Epithelial cell of prostate (primary cell): ENCODE measurements around the gene SDF4.
A peak's percentile ranks its signal among the peaks of the same experiment; 100 is the strongest.

Experiments used
- DNase-seq: peaks from one replicate; pipeline ENCODE4 v3.0.0-alpha.2; 2011; ENCODE audit warnings: low read depth, low spot score
- H3K27ac ChIP-seq: fragments of 450-650 bp; 2 replicates; pipeline ENCODE4 v1.5.1; 2017; ENCODE audit warnings: mild to moderate bottlenecking

SDF4 gene

DNA sequence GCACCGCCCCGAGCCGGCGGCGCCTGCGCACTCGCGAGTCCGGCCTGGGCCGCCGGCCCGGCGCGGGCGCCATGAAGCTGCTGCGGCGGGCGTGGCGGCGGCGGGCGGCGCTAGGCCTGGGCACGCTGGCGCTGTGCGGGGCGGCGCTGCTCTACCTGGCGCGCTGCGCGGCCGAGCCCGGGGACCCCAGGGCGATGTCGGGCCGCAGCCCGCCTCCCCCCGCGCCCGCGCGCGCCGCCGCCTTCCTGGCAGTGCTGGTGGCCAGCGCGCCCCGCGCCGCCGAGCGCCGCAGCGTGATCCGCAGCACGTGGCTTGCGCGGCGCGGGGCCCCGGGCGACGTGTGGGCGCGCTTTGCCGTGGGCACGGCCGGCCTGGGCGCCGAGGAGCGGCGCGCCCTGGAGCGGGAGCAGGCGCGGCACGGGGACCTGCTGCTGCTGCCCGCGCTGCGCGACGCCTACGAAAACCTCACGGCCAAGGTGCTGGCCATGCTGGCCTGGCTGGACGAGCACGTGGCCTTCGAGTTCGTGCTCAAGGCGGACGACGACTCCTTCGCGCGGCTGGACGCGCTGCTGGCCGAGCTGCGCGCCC lies 501 bp upstream of the SDF4 start, which contains the start of gene B3GALT6:
B3GALT6 (plus strand) TSS at position 30 of the 588 bp plus-strand sequence; CDS start at position 72, 42 bp downstream.
- peak within 1 kb of the TSS; percentile 78 for H3K27ac ChIP-seq
- DNase-seq = no peak

DNA sequence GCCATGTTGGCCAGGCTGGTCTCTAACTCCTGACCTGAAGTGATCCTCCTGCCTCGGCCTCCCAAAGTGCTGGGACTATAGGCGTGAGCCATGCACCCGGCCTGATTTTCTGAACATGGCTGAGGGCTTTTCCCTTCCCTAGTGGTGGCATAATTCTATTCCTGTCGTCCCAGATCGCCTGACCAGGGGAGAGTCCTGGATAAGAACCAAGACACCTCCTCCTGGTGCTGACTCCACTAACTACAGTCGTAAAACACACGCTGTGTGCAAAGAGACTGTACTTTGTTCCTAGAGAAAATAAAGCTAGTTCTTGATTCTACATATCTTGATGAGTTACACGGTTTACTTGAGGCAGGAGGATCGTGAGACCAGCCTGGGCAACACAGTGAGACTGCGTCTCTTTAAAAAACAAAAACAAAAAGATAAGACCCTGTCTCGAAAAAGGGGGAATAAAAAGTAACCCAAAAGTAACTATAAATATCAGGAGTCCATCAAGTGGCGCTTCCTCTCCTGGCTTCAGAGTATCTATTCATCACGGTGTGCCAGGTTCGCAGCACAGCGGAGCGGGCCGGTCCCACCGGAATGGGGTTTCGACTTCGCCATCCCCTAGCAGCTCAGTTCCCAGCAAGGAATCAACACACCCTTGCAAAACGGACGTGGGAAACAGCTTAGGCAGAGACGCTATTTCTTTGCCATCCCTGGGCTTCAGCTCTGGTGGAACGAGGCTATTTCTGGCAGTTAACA lies 973 bp downstream of the SDF4 start:
- H3K27ac ChIP-seq = peak overlapping the region; percentile 78
- peak; percentile 14 for DNase-seq

DNA sequence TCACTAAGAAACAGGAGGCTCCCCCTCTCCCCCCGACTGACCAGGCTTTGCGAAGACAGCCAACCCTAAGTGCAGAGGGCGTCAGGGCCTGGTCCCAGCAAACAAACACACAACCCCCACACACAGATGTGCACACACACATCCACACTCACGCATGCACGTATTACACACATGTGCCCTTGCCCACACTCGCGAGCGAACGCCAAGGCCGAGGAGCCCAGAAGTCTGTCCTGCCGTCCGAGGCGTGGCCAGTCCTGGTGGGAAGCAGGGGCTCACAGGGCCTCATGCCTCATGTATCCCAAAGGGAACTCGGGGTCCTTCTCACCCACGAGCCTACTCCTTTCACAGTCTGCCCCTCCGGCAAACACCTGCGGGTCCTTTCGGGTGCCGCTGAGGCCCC lies 2.0 kb downstream of the SDF4 start:
- DNase-seq = no peak
- no peak overlapping the region for H3K27ac ChIP-seq

DNA sequence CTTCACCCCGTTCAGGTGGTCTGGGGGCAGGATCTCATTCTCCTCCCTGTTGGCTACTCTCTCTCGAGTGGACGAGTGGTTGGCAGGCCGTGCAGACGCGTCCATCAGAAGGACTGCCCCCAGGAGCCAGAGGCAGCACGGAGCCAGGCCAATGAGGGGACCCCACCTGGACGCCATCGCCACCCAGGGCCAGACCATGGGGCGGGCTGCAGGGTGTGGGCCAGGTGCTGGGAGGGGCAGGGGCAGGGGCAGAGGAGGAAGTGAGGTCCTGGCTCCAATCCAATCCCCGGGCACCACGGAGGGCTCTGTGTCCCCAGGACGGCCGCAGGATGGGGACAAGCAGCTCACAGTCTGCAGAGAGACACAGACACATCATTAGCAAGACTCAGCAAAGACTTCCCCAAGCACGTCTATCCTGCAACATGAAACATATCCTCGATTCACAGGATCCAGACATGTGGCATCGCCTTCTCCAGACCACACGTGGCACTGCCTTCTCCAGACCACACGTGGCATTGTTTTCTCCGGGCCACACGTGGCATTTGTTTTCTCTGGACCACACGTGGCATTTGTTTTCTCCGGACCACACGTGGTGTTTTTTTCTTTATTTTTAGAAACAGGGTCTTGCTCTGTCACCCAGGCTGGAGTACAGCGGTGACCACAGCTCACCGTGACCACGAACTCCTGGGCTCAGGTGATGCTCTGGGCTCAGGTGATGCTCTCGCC lies 3.0 kb downstream of the SDF4 start:
- no peak overlapping the region for H3K27ac ChIP-seq
- DNase-seq = no peak

DNA sequence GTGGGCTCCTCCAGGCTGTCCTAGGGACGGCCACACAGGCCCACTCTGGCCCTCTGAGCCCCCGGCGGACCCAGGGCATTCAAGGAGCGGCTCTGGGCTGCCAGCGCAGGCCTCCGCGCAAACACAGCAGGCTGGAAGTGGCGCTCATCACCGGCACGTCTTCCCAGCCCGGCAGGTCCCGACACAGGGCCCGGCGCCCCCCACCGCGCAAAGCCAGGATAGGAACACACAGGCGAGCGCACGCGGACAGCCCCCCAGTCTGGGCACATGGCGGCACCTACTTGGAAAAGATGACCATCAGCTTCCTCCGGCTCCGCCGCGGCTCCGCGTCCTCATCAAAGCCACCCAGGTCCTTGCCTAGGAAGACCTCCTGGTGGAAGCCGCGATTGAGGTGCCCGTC lies 3.6 kb downstream of the SDF4 start:
- no peak overlapping the region for H3K27ac ChIP-seq
- no peak for DNase-seq

DNA sequence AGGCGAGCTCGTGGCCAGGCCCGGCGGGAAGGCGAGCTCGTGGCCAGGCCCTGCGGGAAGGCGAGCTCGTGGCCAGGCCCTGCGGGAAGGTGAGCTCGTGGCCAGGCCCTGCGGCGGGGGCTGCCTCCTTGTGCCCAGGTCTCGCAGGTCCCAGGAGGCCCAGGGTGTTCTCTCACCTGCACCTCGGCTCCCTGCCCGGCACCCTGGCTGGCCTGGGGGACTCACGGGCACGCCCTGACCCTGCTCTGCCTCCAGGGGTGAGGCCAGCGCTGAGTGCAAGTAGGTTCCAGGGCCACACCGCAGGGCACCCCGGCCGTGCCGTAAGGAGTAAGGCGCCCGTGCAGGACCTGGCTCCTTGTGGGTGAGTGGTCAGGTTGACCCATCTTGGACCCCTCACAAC lies 4.4 kb downstream of the SDF4 start:
- H3K27ac ChIP-seq = no peak overlapping the region
- DNase-seq = no peak

DNA sequence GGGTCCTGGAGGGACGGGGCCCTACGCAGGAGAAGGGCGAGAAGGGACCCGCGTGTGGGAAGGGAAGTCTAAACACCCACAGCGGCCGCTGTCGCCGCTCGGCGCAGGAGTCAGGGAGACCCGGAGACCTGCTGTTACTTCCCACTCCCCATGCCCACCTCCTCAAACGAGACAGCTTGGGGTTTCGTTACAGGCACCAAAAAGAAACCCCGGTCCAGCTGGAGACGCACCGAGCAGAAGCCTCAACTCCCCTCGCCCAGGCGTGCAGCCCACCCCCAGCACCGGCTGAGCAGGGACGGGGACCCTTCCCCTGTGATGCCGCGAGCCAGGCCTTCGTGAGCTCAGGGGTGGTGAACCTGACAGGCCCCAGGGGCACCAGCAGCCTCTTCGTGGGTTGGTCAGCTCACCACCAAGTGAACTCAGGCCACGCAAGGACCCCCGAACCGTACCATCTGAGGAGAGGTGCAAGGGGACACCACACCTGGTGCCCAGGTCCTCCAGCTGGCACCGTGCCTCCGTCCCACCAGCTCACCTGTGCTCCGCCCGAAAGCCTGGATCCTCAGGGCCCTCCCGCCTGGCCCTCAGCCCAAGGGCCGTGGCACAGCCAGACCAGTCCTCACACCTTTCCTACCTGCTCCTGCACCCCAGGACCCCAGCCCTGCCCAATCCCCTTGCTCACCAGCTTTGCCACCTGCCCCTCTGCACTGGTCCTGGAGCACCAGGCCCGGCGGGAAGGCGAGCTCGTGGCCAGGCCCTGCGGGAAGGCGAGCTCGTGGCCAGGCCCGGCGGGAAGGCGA lies 5.0 kb downstream of the SDF4 start:
- DNase-seq = no peak
- H3K27ac ChIP-seq = no peak overlapping the region

DNA sequence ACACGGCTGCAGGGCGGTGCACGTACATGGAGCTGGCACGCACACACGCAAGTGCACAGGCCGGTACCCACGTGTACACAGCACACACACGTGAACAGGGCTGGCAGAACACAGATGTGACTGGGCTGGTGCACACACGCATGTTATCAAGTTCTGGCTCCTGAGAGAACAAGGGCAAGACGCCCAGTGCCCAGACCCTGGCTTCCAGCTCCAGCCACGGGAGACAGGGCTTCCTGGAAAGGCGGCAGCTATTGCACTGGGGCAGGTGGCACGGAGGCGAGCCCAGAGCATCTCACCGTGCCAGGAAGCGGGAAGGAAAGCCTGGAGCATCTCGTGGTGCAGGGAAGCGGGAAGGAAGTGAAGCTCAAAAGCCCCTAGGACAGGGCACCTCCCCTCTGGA lies 5.9 kb downstream of the SDF4 start:
- H3K27ac ChIP-seq = no peak overlapping the region
- no peak for DNase-seq

DNA sequence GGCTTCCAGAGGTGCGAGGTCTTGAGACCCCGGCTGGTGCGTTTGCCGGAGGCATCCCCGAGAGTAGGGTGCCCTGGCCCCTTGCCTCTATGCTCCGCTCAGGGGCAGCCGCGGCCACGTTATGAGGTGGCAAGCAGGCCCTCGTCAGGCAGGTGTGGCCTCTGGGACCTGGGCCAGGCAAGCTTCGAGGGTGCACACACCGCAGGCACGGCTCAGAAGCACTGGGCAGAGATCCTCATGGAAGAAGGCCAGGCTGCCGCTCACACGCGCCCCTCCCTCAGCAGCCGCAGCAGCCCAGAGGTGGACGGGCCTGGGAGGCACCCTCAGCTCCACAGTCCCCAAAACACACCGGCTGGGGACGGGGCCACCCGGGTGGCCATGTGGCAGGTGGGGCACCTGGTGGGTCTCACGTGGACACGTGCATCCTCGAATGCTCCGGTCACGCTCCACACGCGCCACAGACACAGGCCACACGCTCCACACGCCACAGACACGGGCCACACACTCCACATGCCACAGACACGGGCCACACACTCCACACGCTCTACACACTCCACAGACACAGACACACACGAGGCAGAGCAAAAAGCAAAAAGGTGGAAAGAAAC lies 6.5 kb downstream of the SDF4 start:
- H3K27ac ChIP-seq = no peak overlapping the region
- DNase-seq = no peak

DNA sequence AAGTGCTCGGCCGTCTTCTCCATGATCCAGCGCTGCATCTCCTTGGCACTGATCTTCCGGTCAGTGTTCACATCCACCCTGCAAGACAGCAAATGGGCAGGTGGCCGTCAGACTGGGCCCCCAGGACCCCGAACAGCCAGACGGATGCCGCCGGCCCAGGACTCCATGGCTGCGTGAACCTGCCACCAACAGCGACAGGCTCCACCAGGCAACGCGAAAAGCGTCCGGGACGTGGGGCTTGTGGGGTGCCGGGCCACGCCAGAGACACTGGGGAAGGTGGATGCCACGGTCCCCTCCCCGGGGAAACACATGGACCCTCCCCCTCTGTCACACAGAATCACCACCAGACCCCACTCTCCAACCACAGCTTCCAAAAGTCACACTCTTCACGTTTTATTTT lies 7.9 kb downstream of the SDF4 start:
- no peak for DNase-seq
- no peak overlapping the region for H3K27ac ChIP-seq

DNA sequence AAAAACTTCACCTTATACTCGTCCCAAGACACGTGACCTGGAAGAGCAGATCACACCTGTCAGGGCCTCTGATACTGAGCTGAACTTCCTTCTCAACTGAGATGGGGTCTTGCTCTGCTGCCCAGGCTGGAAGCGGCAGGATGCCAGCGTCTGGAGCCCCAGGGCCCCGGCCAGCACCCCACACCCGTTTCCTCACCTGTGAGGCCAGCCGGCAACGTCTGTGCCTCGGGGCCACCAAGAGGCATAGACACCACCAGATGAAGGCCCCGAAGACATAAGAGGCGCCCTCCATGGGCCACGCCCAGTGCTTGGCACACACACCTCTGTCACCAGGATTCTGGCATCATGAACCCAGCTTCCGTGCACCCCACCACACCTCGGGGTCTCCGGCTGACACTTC lies 8.5 kb downstream of the SDF4 start:
- DNase-seq = no peak
- H3K27ac ChIP-seq = no peak overlapping the region

DNA sequence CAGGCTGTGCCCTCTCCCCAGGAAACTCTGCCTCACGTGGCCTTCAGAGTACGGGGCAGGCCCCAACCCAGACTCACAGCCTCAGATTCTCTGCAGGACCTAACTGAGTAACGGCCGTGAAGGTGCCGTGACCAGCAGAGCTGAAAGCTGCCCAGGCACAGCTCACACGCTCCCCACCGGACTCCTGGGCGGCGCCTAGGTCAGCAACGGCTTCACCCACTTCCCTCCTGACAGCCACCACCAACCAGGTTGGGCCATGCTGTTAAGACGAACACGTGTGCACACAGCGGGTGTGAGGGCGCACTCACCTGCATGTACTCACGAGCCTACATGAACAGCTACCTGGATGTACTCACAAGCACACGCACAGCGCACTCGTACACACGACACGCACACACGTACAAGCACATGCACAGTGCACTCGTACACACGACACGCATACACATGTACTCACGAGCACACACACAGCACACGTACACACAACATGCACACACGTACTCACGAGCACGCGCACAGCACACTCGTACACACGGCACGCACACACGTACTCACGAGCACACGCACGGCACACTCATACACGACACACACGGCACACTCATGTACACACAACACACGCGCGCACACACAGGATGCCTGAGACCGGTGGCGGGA lies 9.1 kb downstream of the SDF4 start:
- DNase-seq = no peak
- H3K27ac ChIP-seq = no peak overlapping the region

DNA sequence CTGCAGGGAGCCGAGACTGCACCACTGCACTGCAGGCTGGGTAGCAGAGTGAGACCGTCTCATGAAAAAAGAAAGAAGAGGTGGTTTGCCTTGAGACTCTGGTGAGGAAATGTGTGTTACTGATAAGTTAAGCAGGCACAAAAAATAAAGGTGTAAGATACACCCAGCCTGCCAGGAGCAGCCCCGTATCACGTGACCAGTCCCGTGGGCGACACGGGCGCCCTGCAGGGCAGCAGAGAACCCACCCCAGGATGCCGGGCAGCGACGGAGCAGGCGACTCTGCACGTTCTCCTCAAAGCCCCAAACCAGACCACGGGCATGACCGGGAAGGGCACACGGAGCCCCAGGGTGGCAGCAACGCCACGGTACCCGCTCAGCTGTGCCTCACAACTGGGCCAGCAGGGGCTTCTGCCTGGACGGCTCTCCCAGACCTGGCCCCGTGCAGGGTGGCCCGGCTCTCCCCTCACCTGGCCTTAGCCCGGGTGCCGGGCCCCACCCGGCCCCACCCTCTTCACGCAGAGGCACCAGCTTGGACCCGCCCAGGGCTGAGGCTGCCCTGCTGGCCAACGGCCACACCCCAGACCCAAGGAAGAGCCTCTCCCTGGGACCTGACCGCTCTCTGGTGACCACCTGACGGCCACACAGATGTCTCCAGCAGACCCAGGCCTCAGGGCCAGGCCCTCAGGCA lies 9.8 kb downstream of the SDF4 start:
- H3K27ac ChIP-seq = no peak overlapping the region
- DNase-seq = no peak

DNA sequence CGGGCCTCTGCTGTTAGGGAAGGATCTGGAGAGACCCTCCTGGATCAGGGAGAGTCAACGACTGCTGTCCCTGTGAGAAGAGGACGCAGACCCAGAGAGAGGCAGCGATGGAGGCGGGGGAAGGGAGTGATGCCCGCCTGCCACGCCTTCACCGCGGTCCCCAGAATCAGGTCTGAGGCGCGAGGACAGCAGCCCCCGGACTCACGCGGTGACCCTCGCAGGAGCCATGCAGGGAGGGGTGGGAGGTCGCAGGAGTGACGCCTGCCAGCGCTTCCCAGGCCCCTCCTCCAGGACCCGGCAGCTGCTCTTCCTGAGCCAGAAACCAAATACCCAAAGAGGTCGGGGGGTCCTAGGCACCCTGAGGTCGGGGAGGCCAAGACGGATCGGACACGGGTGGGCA lies 11.6 kb downstream of the SDF4 start:
- H3K27ac ChIP-seq = no peak overlapping the region
- no peak for DNase-seq

DNA sequence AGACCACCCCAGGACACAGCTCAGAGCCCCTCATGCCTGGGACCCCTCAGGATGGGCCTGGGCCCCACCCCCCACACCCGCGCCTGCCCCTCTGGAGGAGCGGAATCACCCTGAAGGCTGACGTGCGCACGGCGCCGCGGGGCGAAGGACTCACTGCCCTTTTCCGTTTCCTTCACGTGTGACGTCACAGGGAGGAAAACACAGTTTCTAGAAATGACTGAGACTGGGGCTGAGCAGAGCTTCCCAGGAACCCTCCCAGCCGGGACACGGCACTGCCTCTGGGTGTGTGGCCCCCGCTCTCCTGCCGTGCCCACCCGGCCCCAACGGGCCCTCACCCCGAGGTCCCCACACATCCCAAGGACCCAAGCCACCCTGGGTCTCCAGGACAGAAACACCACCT lies 12.5 kb downstream of the SDF4 start:
- H3K27ac ChIP-seq = no peak overlapping the region
- DNase-seq = no peak

DNA sequence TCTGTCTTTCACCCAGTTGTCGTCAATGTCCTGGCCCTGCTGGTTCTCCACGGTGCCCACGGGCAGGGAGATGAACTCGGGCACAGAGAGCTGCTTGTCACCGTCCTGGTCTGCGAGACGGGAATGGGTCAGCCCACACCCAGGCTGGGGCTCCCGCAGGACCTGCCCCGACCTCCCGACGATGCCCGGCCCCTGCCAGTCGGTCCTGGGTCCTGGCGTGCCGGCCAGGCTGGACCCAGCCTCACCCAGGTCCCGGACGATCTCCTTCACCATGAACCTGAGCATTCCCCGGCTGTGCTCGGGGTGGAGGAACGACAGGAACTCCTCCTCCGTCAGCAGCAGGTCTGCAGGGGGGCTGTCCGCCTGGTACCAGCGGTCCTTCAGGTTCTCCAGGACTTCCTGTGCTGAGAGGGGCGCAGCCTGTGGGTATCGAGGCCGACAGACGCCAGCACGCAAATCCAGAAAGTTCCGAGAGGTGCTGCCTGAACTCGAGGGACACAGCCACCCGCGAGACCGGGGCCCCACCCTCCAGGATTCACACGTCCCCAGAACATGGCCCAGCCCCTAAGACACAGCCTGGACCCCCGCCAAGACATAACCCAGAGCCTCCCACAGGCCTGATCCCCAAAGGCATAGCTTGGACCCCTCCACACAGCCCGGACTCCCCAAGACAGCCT lies 13.1 kb downstream of the SDF4 start:
- H3K27ac ChIP-seq = no peak overlapping the region
- no peak for DNase-seq

DNA sequence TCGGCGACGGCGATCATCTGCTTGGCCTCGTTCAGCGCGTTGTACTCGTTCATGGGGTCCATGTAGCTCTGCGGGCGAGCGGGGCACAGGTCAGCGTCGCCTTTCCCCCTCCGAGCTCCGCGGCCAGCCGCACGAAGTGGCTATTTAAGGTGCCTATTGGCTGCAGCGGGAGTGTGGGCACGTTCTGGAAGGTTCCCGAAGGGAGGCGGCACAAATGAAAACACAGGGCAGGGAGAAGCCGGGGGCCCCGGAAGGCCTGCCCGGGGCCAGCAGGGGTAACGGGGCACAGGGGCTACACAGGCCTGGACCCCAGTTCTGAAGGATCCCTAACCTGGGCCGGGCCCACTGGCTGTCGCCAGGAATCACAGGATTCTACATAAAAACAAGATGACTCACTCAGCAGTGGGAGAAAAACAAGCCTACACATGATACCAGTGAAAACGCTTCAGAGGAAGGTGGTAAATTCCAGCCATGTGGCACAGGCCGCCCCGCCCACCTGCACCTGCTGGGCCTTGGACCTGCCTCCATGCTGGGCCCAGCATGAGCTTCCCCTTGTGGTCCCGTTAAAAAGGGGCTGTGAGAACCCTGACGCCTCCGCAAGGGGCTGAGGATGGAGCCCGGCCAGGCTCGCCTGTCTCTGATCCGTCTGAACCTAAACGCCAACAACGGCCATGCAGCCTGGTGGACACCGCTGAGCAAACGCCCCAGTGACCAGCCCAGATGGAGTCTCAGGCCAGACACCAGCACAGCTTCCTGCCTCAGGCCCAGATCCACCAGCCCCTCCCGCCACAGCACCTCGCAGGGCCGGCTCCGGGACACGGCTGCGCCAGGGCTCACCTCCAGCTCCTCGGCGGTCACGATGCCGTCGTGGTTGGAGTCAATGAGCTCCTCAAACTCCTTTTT lies 13.9 kb downstream of the SDF4 start:
- DNase-seq = peak; percentile 39
- no peak overlapping the region for H3K27ac ChIP-seq
